Calu3 (cell line): Measurements from ENCODE around the gene EMILIN3. TPM values are rescaled to one million over a fixed set of nuclear protein-coding genes. Genes with fewer than 3 reads are reported as not detected.
A peak's percentile ranks its signal among the peaks of the same experiment; 100 is the strongest.

ENCODE experiments used
- BruUV-seq: library from RNA; stranded (reverse); fragments of 400-500 nt; replicated peaks from 2 replicates; lab custom pipeline; 2021; lab: Mats Ljungman, UMichigan
- CTCF ChIA-PET: fragments of 300-600 bp; sonication (Branson Sonifier 250); formaldehyde crosslinking; loops from one replicate; lab custom pipeline; 2022; ENCODE audit warnings: antibody characterized with exemption; lab: Charles Lee
- DNase-seq: peaks from one replicate; pipeline ENCODE4 v3.0.0; 2022
- H3K27ac Mint-ChIP-seq: one replicate; pipeline ENCODE4 v1.8.0; 2022; ENCODE audit warnings: mixed read lengths; ENCODE audit not compliant: unreplicated experiment
- H3K27me3 Mint-ChIP-seq: one replicate; pipeline ENCODE4 v1.8.0; 2022; ENCODE audit warnings: mixed read lengths; ENCODE audit not compliant: unreplicated experiment
- H3K36me3 Mint-ChIP-seq: one replicate; pipeline ENCODE4 v1.8.0; 2022; ENCODE audit warnings: mild to moderate bottlenecking, moderate library complexity, mixed read lengths; ENCODE audit not compliant: insufficient read depth, unreplicated experiment
- H3K4me1 Mint-ChIP-seq: one replicate; pipeline ENCODE4 v1.8.0; 2022; ENCODE audit warnings: mild to moderate bottlenecking, low read depth, mixed read lengths; ENCODE audit not compliant: unreplicated experiment
- H3K4me3 Mint-ChIP-seq: one replicate; pipeline ENCODE4 v1.8.0; 2022; ENCODE audit warnings: mild to moderate bottlenecking, low read depth, moderate library complexity, mixed read lengths; ENCODE audit not compliant: unreplicated experiment
- H3K9me3 Mint-ChIP-seq: one replicate; pipeline ENCODE4 v1.8.0; 2022; ENCODE audit warnings: low read depth, mixed read lengths; ENCODE audit not compliant: unreplicated experiment
- CTCF ChIP-seq: fragments of 200-600 bp; IDR thresholded peaks from one replicate; pipeline ENCODE4 v1.8.0; 2022; ENCODE audit warnings: antibody characterized with exemption; ENCODE audit not compliant: unreplicated experiment
- intact Hi-C: fragments of 100-400 bp; cut with micrococcal nuclease; formaldehyde crosslinking; loops from one replicate; pipeline ENCODE4 v1.10.0; 2022; ENCODE audit not compliant: unreplicated experiment
- total RNA-seq: library from RNA; stranded (reverse); gene quantifications from 2 replicates; pipeline ENCODE4 v1.2.3, GENCODE V29; 2022

EMILIN3 gene
- total RNA-seq, 1 experiment from 2014 or later: not detected

- Mint-ChIP-seq H3K4me3 (peak overlapping the region; percentile 16), H3K9me3 (no peaks in the 10 kb centered on the region), H3K4me1 (no peaks in the 10 kb centered on the region), H3K27me3 (peaks cover 94% of the 10 kb centered on the region), H3K27ac (no peak overlapping the region), H3K36me3 (peaks cover 4% of the 10 kb centered on the region)
- no TSS peak for BruUV-seq
- no peak for DNase-seq
- CTCF ChIA-PET: no interaction called here
- intact Hi-C loops: no loop called here
- TF ChIP-seq CTCF: no peak
Observed at GRCh38 chr20:41367393-41367695, 726 bp upstream of the EMILIN3 start.

DNA sequence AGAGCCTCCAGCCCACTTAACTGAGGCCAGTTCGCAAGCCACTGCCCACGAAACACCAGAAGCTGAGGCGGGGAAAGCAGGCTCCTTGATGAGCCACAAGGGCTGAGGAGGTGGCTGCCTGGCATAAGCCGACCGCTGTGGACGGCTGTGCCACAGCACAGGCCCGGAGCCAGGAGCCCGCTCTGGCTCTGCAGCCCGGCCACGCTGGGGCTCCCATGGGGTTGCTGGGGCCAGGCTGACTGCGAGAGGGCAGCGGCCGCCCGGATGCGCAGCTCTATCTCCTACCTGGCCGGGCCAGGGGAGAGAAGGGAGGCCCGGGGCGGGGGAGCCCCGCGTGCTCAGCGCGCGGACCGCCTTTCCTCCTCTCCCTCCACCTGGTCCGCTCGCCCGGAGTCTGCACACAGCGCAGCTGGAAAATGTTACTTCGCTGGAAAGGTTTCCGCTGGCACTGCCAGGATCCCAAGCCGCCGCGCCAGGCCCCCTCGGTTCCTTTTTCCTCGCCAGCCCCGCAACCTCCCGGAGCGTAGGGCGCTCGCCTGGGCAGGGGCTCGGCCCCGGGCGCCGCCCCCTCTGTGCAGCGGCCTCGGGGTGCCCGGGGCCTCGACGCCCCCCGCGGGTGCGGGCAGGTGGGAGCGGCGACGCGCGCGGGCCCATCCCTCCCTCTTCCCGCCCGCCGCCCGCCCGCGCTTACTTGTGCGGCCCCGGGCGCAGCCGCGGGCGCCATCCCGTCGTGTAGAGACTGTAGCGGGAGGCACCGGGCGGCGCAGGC is 657 bp downstream of the EMILIN3 start:
- Mint-ChIP-seq H3K4me3 (no peak overlapping the region), H3K4me1 (no peaks in the 10 kb centered on the region), H3K36me3 (peaks cover 4% of the 10 kb centered on the region), H3K27me3 (peaks cover 80% of the 10 kb centered on the region), H3K27ac (no peak overlapping the region), H3K9me3 (no peaks in the 10 kb centered on the region)
- BruUV-seq: no TSS peak
- CTCF ChIA-PET: no interaction called here
- DNase-seq: no peak
- intact Hi-C loops: no loop called here
- TF ChIP-seq CTCF: no peak

GRCh38 chr20:41364967-41365765 is 1.5 kb downstream of the EMILIN3 start:
- no peak for TF ChIP-seq CTCF
- peaks cover 72% of the 10 kb centered on the region for H3K27me3 Mint-ChIP-seq
- CTCF ChIA-PET: interaction anchor here (0.6 kb wide), 1 partner anchor 25 kb away, joined by 10 read pairs; no protein-coding TSS in a partner anchor
- intact Hi-C loops: no loop called here
- H3K4me1 Mint-ChIP-seq: no peaks in the 10 kb centered on the region
- no peak overlapping the region for H3K4me3 Mint-ChIP-seq
- BruUV-seq: no TSS peak
- peaks cover 4% of the 10 kb centered on the region for H3K36me3 Mint-ChIP-seq
- DNase-seq: no peak
- no peak overlapping the region for H3K27ac Mint-ChIP-seq
- no peaks in the 10 kb centered on the region for H3K9me3 Mint-ChIP-seq

- H3K27ac Mint-ChIP-seq: no peak overlapping the region
- H3K27me3 Mint-ChIP-seq: peaks cover 64% of the 10 kb centered on the region
- no peak overlapping the region for H3K4me3 Mint-ChIP-seq
- intact Hi-C loops: no loop called here
- peaks cover 4% of the 10 kb centered on the region for H3K36me3 Mint-ChIP-seq
- no TSS peak for BruUV-seq
- CTCF ChIA-PET: no interaction called here
- DNase-seq: no peak
- no peak for TF ChIP-seq CTCF
- no peaks in the 10 kb centered on the region for H3K4me1 Mint-ChIP-seq
- no peaks in the 10 kb centered on the region for H3K9me3 Mint-ChIP-seq
Observed at GRCh38 chr20:41364236-41364855, 2.3 kb downstream of the EMILIN3 start.
